Measurements from ENCODE around the gene KITLG.
"Not testable (repeated sequence)": the region's sequence is repeated elsewhere in the genome, so short reads cannot be mapped to it uniquely, and the experiment has no call there.

Gene KITLG

GRCh38 chr12:88575361-88575970 is 4.8 kb downstream of the KITLG start:
- no peak for DNase-seq

- no peak for DNase-seq
Measured at GRCh38 chr12:88574278-88574677, 6.0 kb downstream of the KITLG start.

- no peak for DNase-seq
Measured at GRCh38 chr12:88573583-88573982, 6.7 kb downstream of the KITLG start.

- no peak for DNase-seq
Measured at GRCh38 chr12:88572781-88573549, 7.3 kb downstream of the KITLG start.

- DNase-seq, result no peak
Measured at GRCh38 chr12:88571543-88571942, 8.7 kb downstream of the KITLG start.

- no peak for DNase-seq
Measured at GRCh38 chr12:88570103-88570502, 10.2 kb downstream of the KITLG start.

GRCh38 chr12:88566430-88566829 is 13.8 kb downstream of the KITLG start:
- no peak for DNase-seq

- DNase-seq, result no peak
Measured at GRCh38 chr12:88562846-88563582, 17.3 kb downstream of the KITLG start.

GRCh38 chr12:88562151-88562550 is 18.1 kb downstream of the KITLG start:
- no peak for DNase-seq

- no peak for DNase-seq
Measured at GRCh38 chr12:88559772-88560171, 20.5 kb downstream of the KITLG start.

GRCh38 chr12:88559199-88559598 is 21.1 kb downstream of the KITLG start:
- no peak for DNase-seq

- no peak for DNase-seq
Measured at GRCh38 chr12:88558340-88558867, 21.9 kb downstream of the KITLG start.

GRCh38 chr12:88556213-88556774 is 24.0 kb downstream of the KITLG start:
- no peak for DNase-seq

- no peak for DNase-seq
Measured at GRCh38 chr12:88553941-88554658, 26.2 kb downstream of the KITLG start.

- DNase-seq, result no peak
Measured at GRCh38 chr12:88552610-88553079, 27.6 kb downstream of the KITLG start.

- no peak for DNase-seq
Measured at GRCh38 chr12:88549929-88550328, 30.3 kb downstream of the KITLG start.

- DNase-seq, result not testable (repeated sequence)
Measured at GRCh38 chr12:88547949-88548348, 32.3 kb downstream of the KITLG start.

GRCh38 chr12:88546853-88547252 is 33.4 kb downstream of the KITLG start:
- no peak for DNase-seq

- DNase-seq, result no peak
Measured at GRCh38 chr12:88546226-88546625, 34.0 kb downstream of the KITLG start.

- no peak for DNase-seq
Measured at GRCh38 chr12:88544991-88545980, 35.0 kb downstream of the KITLG start.

GRCh38 chr12:88539893-88540292 is 40.4 kb downstream of the KITLG start:
- DNase-seq, result no peak
